Naive thymus-derived CD4-positive, alpha-beta T cell (primary cell): ENCODE results near the gene TADA1. TPM values are rescaled to one million over a fixed set of nuclear protein-coding genes. Genes with fewer than 3 reads are reported as not detected.

Experiments
- ATAC-seq: fragments of 150-1000 bp; cut with Tn5 transposase; 2 replicates; pipeline ENCODE4 v1.10.0; 2021; ENCODE audit warnings: mild to moderate bottlenecking, moderate library complexity
- CTCF ChIA-PET: fragments of 350-600 bp; sonication (Branson Sonifier 250); formaldehyde crosslinking; loops from one replicate; lab custom pipeline; 2021; ENCODE audit warnings: antibody characterized with exemption; lab: Charles Lee
- POLR2A ChIA-PET: fragments of 350-600 bp; sonication (Branson Sonifier 250); formaldehyde crosslinking; loops from one replicate; lab custom pipeline; 2021; ENCODE audit warnings: antibody characterized with exemption, inconsistent platforms; lab: Charles Lee
- DNase-seq, 9 donors: peaks; one replicate each; pipeline versions ENCODE4 v3.0.0 to v3.0.0-alpha.2; 2020 to 2022; ENCODE audit warnings: mixed read lengths in 1 of 9
- H3K27ac ChIP-seq: one replicate; pipeline ENCODE4 v1.7.0; 2013; ENCODE audit warnings: mild to moderate bottlenecking, low read depth, low read length, moderate library complexity
- H3K27me3 ChIP-seq, 2 donors: one replicate each; pipeline ENCODE4 v1.7.0; 2013; ENCODE audit warnings: low read length in 2 of 2, mild to moderate bottlenecking in 2 of 2, moderate library complexity in 2 of 2; ENCODE audit not compliant: control insufficient read depth in 2 of 2, insufficient read depth in 2 of 2
- H3K36me3 ChIP-seq, 3 experiments: 1 replicate in 2 of 3; 2 replicates in 1 of 3; pipeline ENCODE4 v1.7.0; 2013; ENCODE audit warnings: low read length in 3 of 3, mild to moderate bottlenecking in 3 of 3, moderate library complexity in 1 of 3; ENCODE audit not compliant: insufficient read depth in 3 of 3, control insufficient read depth in 2 of 3
- H3K4me1 ChIP-seq, 2 donors: one replicate each; pipeline ENCODE4 v1.7.0; 2013; ENCODE audit warnings: low read length in 2 of 2, mild to moderate bottlenecking in 2 of 2, moderate library complexity in 1 of 2; ENCODE audit not compliant: control insufficient read depth in 2 of 2, insufficient read depth in 2 of 2
- H3K4me3 ChIP-seq: 2 replicates; pipeline ENCODE4 v1.7.0; 2013; ENCODE audit warnings: mild to moderate bottlenecking, low read length
- H3K9me3 ChIP-seq, 3 experiments: 1 replicate in 2 of 3; 2 replicates in 1 of 3; pipeline ENCODE4 v1.7.0; 2013; ENCODE audit warnings: low read length in 3 of 3; ENCODE audit not compliant: control insufficient read depth in 2 of 3
- H3K27ac Mint-ChIP-seq, 9 donors: one replicate each; pipeline ENCODE4 v1.8.0; 2020 to 2022; ENCODE audit warnings: mixed read lengths in 9 of 9, mild to moderate bottlenecking in 8 of 9, moderate library complexity in 5 of 9, inconsistent platforms in 2 of 9
- H3K27me3 Mint-ChIP-seq, 5 donors: one replicate each; pipeline ENCODE4 v1.8.0; 2021 to 2022; ENCODE audit warnings: mixed read lengths in 5 of 5, mild to moderate bottlenecking in 1 of 5
- H3K36me3 Mint-ChIP-seq, 5 donors: one replicate each; pipeline ENCODE4 v1.8.0; 2020 to 2022; ENCODE audit warnings: mixed read lengths in 5 of 5, mild to moderate bottlenecking in 3 of 5, inconsistent platforms in 1 of 5
- H3K4me1 Mint-ChIP-seq, 7 donors: one replicate each; pipeline ENCODE4 v1.8.0; 2020 to 2022; ENCODE audit warnings: mixed read lengths in 7 of 7, mild to moderate bottlenecking in 3 of 7, inconsistent platforms in 1 of 7
- H3K4me3 Mint-ChIP-seq, 10 donors: one replicate each; pipeline ENCODE4 v1.8.0; 2020 to 2022; ENCODE audit warnings: mild to moderate bottlenecking in 10 of 10, mixed read lengths in 10 of 10, moderate library complexity in 6 of 10, inconsistent platforms in 2 of 10
- H3K9me3 Mint-ChIP-seq, 11 donors: one replicate each; pipeline ENCODE4 v1.8.0; 2020 to 2022; ENCODE audit warnings: mixed read lengths in 11 of 11, mild to moderate bottlenecking in 4 of 11, inconsistent platforms in 1 of 11, moderate library complexity in 1 of 11
- intact Hi-C, 2 donors: fragments of 100-400 bp; cut with micrococcal nuclease; formaldehyde crosslinking; loops; one replicate each; pipeline ENCODE4 v1.15.1; 2023
- polyA plus RNA-seq, 2 donors: library from polyadenylated mRNA; unstranded; fragments of 300-500 nt; fragmentation: Illumina TruSeq; gene quantifications; one replicate each; pipeline ENCODE4 v1.2.3, GENCODE V29; 2021
- total RNA-seq, 6 experiments: library from RNA in 5 of 6; stranded (reverse) in 5 of 6; gene quantifications; 1 replicate in 5 of 6; 2 replicates in 1 of 6; pipeline ENCODE4 v1.2.3 and lab custom pipeline; 2021 to 2026

TADA1 gene
- total and polyA plus RNA-seq, 7 experiments from 2014 or later, result 9.4 to 23.1 (median 16.0) TPM

DNA sequence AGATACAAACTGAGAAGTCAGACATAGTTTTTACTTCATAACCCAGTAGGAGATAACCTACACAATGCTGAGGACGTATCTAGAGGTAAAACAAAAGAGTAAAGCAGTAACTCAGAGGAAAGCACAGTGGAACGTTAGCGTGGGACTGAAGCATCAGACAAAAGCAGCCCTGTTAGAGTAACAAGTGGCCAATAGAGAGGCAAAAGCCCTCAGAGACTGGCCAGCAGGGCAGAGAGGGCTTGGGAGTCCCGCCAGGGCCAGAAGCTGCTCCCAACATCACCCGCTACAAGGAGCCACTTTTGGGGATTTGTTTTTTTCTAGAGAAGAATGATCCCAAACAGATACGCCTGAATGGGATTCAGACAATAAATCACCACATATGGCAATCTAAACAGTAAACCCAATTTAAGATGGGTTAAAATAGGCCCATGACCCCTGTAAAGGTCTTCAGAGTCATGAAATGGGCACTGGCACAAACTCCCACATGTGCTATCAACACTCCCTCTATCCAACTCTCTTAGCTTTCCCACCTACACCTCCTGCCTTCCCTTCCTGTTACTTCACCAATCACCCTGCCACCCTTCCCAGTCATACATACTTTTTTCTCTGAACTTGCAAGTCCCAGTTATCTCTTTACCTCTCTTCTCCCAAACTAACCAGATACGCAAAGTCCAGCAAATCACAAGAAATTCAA is 17.2 kb downstream of the TADA1 start:
- Mint-ChIP-seq H3K27me3 (no peaks in the 10 kb centered on the region), H3K4me3 (no peak overlapping the region), H3K36me3 (peaks cover 6 to 53% (median 25%) of the 10 kb centered on the region in 5 donors), H3K27ac (peak overlapping the region in 7 of 9 donors; percentile 3 to 81 (median 48)), H3K9me3 (no peaks in the 10 kb centered on the region), H3K4me1 (peaks cover 4 to 15% (median 10%) of the 10 kb centered on the region in 7 donors)
- DNase-seq (no peak), ATAC-seq (no peak)
- Histone ChIP-seq H3K9me3 (no peaks in the 10 kb centered on the region), H3K27ac (no peak overlapping the region), H3K27me3 (no peaks in the 10 kb centered on the region), H3K4me3 (no peak overlapping the region), H3K4me1 (no peaks in the 10 kb centered on the region), H3K36me3 (peaks cover 0 to 78% (median 9%) of the 10 kb centered on the region in 3 experiments)
- intact Hi-C loops, result no loop called here
- ChIA-PET POLR2A (no interaction called here), CTCF (no interaction called here)

- DNase-seq (no peak), ATAC-seq (no peak)
- Mint-ChIP-seq H3K9me3 (no peaks in the 10 kb centered on the region), H3K36me3 (peaks cover 6 to 54% (median 22%) of the 10 kb centered on the region in 5 donors), H3K27me3 (no peaks in the 10 kb centered on the region), H3K27ac (peak overlapping the region in 6 of 9 donors; percentile 17 to 67 (median 48)), H3K4me1 (peaks cover 4 to 24% (median 14%) of the 10 kb centered on the region in 7 donors), H3K4me3 (no peak overlapping the region)
- H3K36me3 ChIP-seq, result peaks cover 0 to 80% (median 3%) of the 10 kb centered on the region in 3 experiments
- CTCF ChIA-PET, result no interaction called here
- H3K27me3 ChIP-seq, result no peaks in the 10 kb centered on the region
- H3K4me1 ChIP-seq, result no peaks in the 10 kb centered on the region
- POLR2A ChIA-PET, result no interaction called here
- H3K4me3 ChIP-seq, result no peak overlapping the region
- no peak overlapping the region for H3K27ac ChIP-seq
- no peaks in the 10 kb centered on the region for H3K9me3 ChIP-seq
- intact Hi-C loops, result no loop called here
Observed at GRCh38 chr1:166857995-166858394, 18.1 kb downstream of the TADA1 start.

- Histone ChIP-seq H3K4me3 (no peak overlapping the region), H3K4me1 (no peaks in the 10 kb centered on the region), H3K27me3 (no peaks in the 10 kb centered on the region), H3K9me3 (no peaks in the 10 kb centered on the region), H3K27ac (no peak overlapping the region), H3K36me3 (peaks cover 0 to 85% (median 6%) of the 10 kb centered on the region in 3 experiments)
- CTCF ChIA-PET, result interaction anchor here (0.7 kb wide), 1 partner anchor 858 kb away, joined by 3 read pairs; no protein-coding TSS in a partner anchor
- H3K27me3 Mint-ChIP-seq, result no peaks in the 10 kb centered on the region
- H3K9me3 Mint-ChIP-seq, result no peaks in the 10 kb centered on the region
- POLR2A ChIA-PET, result interaction anchor here (1.1 kb wide), 1 partner anchor 12 kb away, joined by 3 read pairs; no protein-coding TSS in a partner anchor
- DNase-seq (no peak), ATAC-seq (no peak)
- peak overlapping the region in 4 of 9 donors; percentile 5 to 82 (median 42) for H3K27ac Mint-ChIP-seq
- H3K4me1 Mint-ChIP-seq, result peaks cover 4 to 47% (median 29%) of the 10 kb centered on the region in 7 donors
- no peak overlapping the region for H3K4me3 Mint-ChIP-seq
- intact Hi-C loops, result no loop called here
- H3K36me3 Mint-ChIP-seq, result peaks cover 6 to 55% (median 23%) of the 10 kb centered on the region in 5 donors
Observed at GRCh38 chr1:166855558-166855957, 20.5 kb downstream of the TADA1 start.

GRCh38 chr1:166852918-166853317 is 23.1 kb downstream of the TADA1 start:
- Histone ChIP-seq H3K27ac (no peak overlapping the region), H3K4me3 (no peak overlapping the region), H3K9me3 (no peaks in the 10 kb centered on the region), H3K36me3 (peaks cover 6 to 90% (median 12%) of the 10 kb centered on the region in 3 experiments), H3K27me3 (no peaks in the 10 kb centered on the region), H3K4me1 (no peaks in the 10 kb centered on the region)
- Mint-ChIP-seq H3K36me3 (peaks cover 11 to 71% (median 26%) of the 10 kb centered on the region in 5 donors), H3K4me1 (peaks cover 6 to 53% (median 36%) of the 10 kb centered on the region in 7 donors), H3K27me3 (no peaks in the 10 kb centered on the region), H3K4me3 (no peak overlapping the region), H3K27ac (peak overlapping the region in 6 of 9 donors; percentile 21 to 78 (median 53)), H3K9me3 (no peaks in the 10 kb centered on the region)
- no peak for DNase-seq
- ChIA-PET POLR2A (interaction anchor here (0.7 kb wide), 1 partner anchor 15 kb away, joined by 3 read pairs; no protein-coding TSS in a partner anchor), CTCF (no interaction called here)
- intact Hi-C loops, result no loop called here
- no peak for ATAC-seq

DNA sequence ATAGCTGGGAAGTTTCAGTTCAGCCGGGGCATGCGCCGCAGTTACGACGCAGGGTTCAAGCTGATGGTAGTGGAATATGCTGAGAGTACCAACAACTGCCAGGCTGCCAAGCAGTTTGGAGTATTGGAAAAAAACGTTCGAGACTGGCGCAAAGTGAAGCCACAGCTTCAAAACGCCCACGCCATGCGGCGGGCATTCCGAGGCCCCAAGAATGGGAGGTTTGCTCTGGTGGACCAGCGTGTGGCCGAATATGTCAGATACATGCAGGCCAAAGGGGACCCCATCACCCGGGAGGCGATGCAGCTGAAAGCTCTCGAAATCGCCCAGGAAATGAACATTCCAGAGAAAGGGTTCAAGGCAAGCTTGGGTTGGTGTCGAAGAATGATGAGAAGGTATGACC is 26.9 kb downstream of the TADA1 start:
- Histone ChIP-seq H3K9me3 (no peaks in the 10 kb centered on the region), H3K4me1 (no peaks in the 10 kb centered on the region), H3K27me3 (no peaks in the 10 kb centered on the region), H3K36me3 (peaks cover 11 to 98% (median 27%) of the 10 kb centered on the region in 3 experiments), H3K27ac (no peak overlapping the region), H3K4me3 (no peak overlapping the region)
- CTCF ChIA-PET, result no interaction called here
- H3K9me3 Mint-ChIP-seq, result no peaks in the 10 kb centered on the region
- H3K36me3 Mint-ChIP-seq, result peaks cover 12 to 81% (median 28%) of the 10 kb centered on the region in 5 donors
- intact Hi-C loops, result no loop called here
- POLR2A ChIA-PET, result interaction anchor here (2.0 kb wide), 1 partner anchor 10 kb away, joined by 12 read pairs; the partner anchor contains the start of gene POGK
- H3K4me1 Mint-ChIP-seq, result peaks cover 22 to 77% (median 58%) of the 10 kb centered on the region in 7 donors
- H3K27ac Mint-ChIP-seq, result peak overlapping the region in 2 of 9 donors; percentile 3 to 28
- no peak for ATAC-seq
- no peak overlapping the region for H3K4me3 Mint-ChIP-seq
- DNase-seq, result no peak
- H3K27me3 Mint-ChIP-seq, result no peaks in the 10 kb centered on the region

GRCh38 chr1:166848193-166848592 is 27.9 kb downstream of the TADA1 start:
- peaks cover 18 to 80% (median 28%) of the 10 kb centered on the region in 5 donors for H3K36me3 Mint-ChIP-seq
- H3K27me3 ChIP-seq, result no peaks in the 10 kb centered on the region
- H3K27ac Mint-ChIP-seq, result peak overlapping the region in 2 of 9 donors; percentile 28 to 48
- no peak overlapping the region for H3K27ac ChIP-seq
- H3K4me3 ChIP-seq, result no peak overlapping the region
- ChIA-PET POLR2A (interaction anchor here (2.0 kb wide), 1 partner anchor 9 kb away, joined by 12 read pairs; the partner anchor contains the start of gene POGK), CTCF (no interaction called here)
- no peak for DNase-seq
- peaks cover 11 to 99% (median 28%) of the 10 kb centered on the region in 3 experiments for H3K36me3 ChIP-seq
- intact Hi-C loops, result no loop called here
- H3K27me3 Mint-ChIP-seq, result no peaks in the 10 kb centered on the region
- H3K4me1 ChIP-seq, result no peaks in the 10 kb centered on the region
- ATAC-seq, result no peak
- H3K9me3 ChIP-seq, result no peaks in the 10 kb centered on the region
- peaks cover 26 to 77% (median 59%) of the 10 kb centered on the region in 7 donors for H3K4me1 Mint-ChIP-seq
- no peak overlapping the region for H3K4me3 Mint-ChIP-seq
- no peaks in the 10 kb centered on the region for H3K9me3 Mint-ChIP-seq
